OCI-LY1 (cell line): ENCODE results near the gene ATP6V0E1.

Experiments used
- CTCF ChIP-seq: fragments of 200-600 bp; sonication (generic), shearing (Covaris generic); IDR thresholded peaks from 2 replicates; pipeline ENCODE4 v1.5.1; 2017; ENCODE audit warnings: mild to moderate bottlenecking, antibody characterized with exemption, low read length, moderate library complexity, mixed read lengths
- EZH2 ChIP-seq: fragments of 200-600 bp; sonication (generic), shearing (Covaris generic); IDR thresholded peaks from 2 replicates; pipeline ENCODE4 v1.8.0; 2017; ENCODE audit warnings: borderline replicate concordance, mixed run types, mild to moderate bottlenecking, antibody characterized with exemption, low read length, moderate library complexity, mixed read lengths

- no peak for TF ChIP-seq CTCF
- TF ChIP-seq EZH2, result no peak
These were observed 55.6 kb downstream of the ATP6V0E1 start for GRCh38 chr5:173039188-173039587.
